Prostate gland (tissue), 2 donors: ENCODE data around the gene EIF1AX. TPM values are rescaled to one million over a fixed set of nuclear protein-coding genes. Genes with fewer than 3 reads are reported as not detected.
A peak's percentile ranks its signal among the peaks of the same experiment; 100 is the strongest.

Experiments
- DNase-seq: peaks from one replicate; pipeline ENCODE4 v3.0.0-alpha.2; 2019; ENCODE audit warnings: low spot score
- H3K27ac ChIP-seq, 2 donors: fragments of 200-600 bp; sonication (generic); 2 replicates each; pipeline ENCODE4 v1.5.1; 2017 to 2019
- H3K27me3 ChIP-seq: fragments of 200-600 bp; sonication (generic); replicated peaks from 2 replicates; pipeline ENCODE4 v1.5.1; 2019; ENCODE audit not compliant: insufficient read depth
- H3K36me3 ChIP-seq, 2 donors: fragments of 200-600 bp; sonication (generic); 1 replicate in 1 of 2; 2 replicates in 1 of 2; pipeline versions ENCODE4 v1.5.1 to v1.8.1; 2017 to 2019
- H3K4me1 ChIP-seq: fragments of 200-600 bp; sonication (generic); replicated peaks from 2 replicates; pipeline ENCODE4 v1.5.1; 2019
- H3K4me3 ChIP-seq, 2 donors: fragments of 200-600 bp; sonication (generic); 2 replicates each; pipeline ENCODE4 v1.5.1; 2017 to 2019
- H3K9me3 ChIP-seq: fragments of 200-600 bp; sonication (generic); 2 replicates; pipeline ENCODE4 v1.5.1; 2017
- CTCF ChIP-seq, 4 experiments: fragments of 200-600 bp in 2 of 4; fragments of 450-650 bp in 2 of 4; sonication (generic) in 2 of 4; IDR thresholded peaks; 1 replicate in 3 of 4; 2 replicates in 1 of 4; pipeline ENCODE4 v1.5.1; 2016 to 2019; ENCODE audit warnings: antibody characterized with exemption in 4 of 4, mild to moderate bottlenecking in 2 of 4, moderate library complexity in 2 of 4
- POLR2A ChIP-seq: fragments of 450-650 bp; IDR thresholded peaks from one replicate; pipeline ENCODE4 v1.6.1; 2016; ENCODE audit warnings: antibody characterized with exemption, mild to moderate bottlenecking
- POLR2AphosphoS5 ChIP-seq: sonication (generic); formaldehyde crosslinking; IDR thresholded peaks from one replicate; pipeline ENCODE4 v1.6.1; 2017; ENCODE audit warnings: antibody characterized with exemption
- WGBS: methylation state at CpG from one replicate; pipeline ENCODE4 v1.1.5; 2018; 5-methylcytosine and 5-hydroxymethylcytosine counted together
- intact Hi-C: fragments of 100-400 bp; cut with DNase I; formaldehyde crosslinking; loops from one replicate; pipeline ENCODE4 v1.14.2; 2022
- total RNA-seq, 2 donors: library from RNA; depleted of rRNA; stranded (reverse); fragments of >200 nt; gene quantifications; one replicate each; pipeline ENCODE4 v1.1.0, GENCODE V29; 2016

EIF1AX gene
- total RNA-seq, 2 donors from 2014 or later = 28.0 to 51.3 TPM

- no peak for TF ChIP-seq CTCF (IDR thresholded peaks at IDR 0.05)
- TF ChIP-seq POLR2A = no peak
- no peak for TF ChIP-seq POLR2AphosphoS5
- H3K4me3 ChIP-seq = no peak overlapping the region
- H3K27me3 ChIP-seq = no peaks in the 10 kb centered on the region
- H3K36me3 ChIP-seq = no peaks in the 10 kb centered on the region
- no peak for DNase-seq
- no peaks in the 10 kb centered on the region for H3K4me1 ChIP-seq
- H3K9me3 ChIP-seq = no peaks in the 10 kb centered on the region
- intact Hi-C loops = loop anchor here (5.0 kb wide), 1 partner anchor 124 kb away; the partner anchor contains the start of gene RPS6KA3
- peak overlapping the region in 1 of 2 donors; percentile 82 for H3K27ac ChIP-seq
- 51% methylated on average over 6 of the region's 6 CpGs for WGBS
These were observed 1.5 kb upstream of the EIF1AX start for GRCh38 chrX:20143111-20143510.

- intact Hi-C loops = loop anchor here (5.0 kb wide), 1 partner anchor 127 kb away; the partner anchor contains the start of gene RPS6KA3
These were observed 1.2 kb downstream of the EIF1AX start for GRCh38 chrX:20140420-20140819.

GRCh38 chrX:20139966-20140365, 1.7 kb downstream of the EIF1AX start:
- no peak for TF ChIP-seq POLR2AphosphoS5
- TF ChIP-seq POLR2A = no peak
- TF ChIP-seq CTCF (IDR thresholded peaks at IDR 0.05) = no peak
- intact Hi-C loops = loop anchor here (5.0 to 10.0 kb wide), 2 partner anchors 127 to 235 kb away; partner anchors contain the start of gene RPS6KA3
- 13% methylated on average over 2 of the region's 2 CpGs for WGBS
- Histone ChIP-seq H3K4me3 (peak overlapping the region; percentile 57), H3K4me1 (no peaks in the 10 kb centered on the region), H3K36me3 (no peaks in the 10 kb centered on the region), H3K27ac (no peak overlapping the region), H3K9me3 (no peaks in the 10 kb centered on the region), H3K27me3 (no peaks in the 10 kb centered on the region)
- DNase-seq = no peak

More at GRCh38 chrX:20140420-20140819, 1.2 kb downstream of the EIF1AX start:
- H3K27ac ChIP-seq = no peak overlapping the region
- H3K27me3 ChIP-seq = no peaks in the 10 kb centered on the region
- no peak for DNase-seq
- H3K4me1 ChIP-seq = no peaks in the 10 kb centered on the region
- peak overlapping the region; percentile 57 for H3K4me3 ChIP-seq
- no peak for TF ChIP-seq POLR2AphosphoS5
- no peak for TF ChIP-seq CTCF (IDR thresholded peaks at IDR 0.05)
- TF ChIP-seq POLR2A = no peak
- H3K36me3 ChIP-seq = no peaks in the 10 kb centered on the region
- H3K9me3 ChIP-seq = no peaks in the 10 kb centered on the region
- WGBS = 0% methylated on average over 3 of the region's 3 CpGs

DNA sequence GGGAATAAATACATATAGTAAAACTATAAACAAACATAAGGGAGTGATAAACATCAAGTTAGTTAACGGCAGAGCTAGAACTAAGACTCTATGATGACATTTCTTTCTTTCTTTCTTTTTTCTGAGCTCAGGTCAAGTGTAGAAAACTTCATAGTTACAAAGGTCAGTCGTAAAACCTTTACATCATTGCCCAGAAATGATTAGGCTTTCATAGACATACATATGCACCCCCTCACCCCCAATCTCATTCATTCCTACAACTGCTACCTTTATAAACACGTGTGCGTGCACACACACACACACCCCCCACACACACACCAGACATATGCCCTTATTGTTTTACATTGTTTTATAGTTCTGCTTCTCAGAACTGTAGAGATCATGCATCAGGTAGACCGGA, 5.7 kb downstream of the EIF1AX start:
- WGBS = 21% methylated on average over 5 of the region's 5 CpGs
- H3K9me3 ChIP-seq = no peaks in the 10 kb centered on the region
- no peaks in the 10 kb centered on the region for H3K27me3 ChIP-seq
- intact Hi-C loops = loop anchor here (10.0 kb wide), 1 partner anchor 231 kb away; no protein-coding TSS in a partner anchor
- H3K36me3 ChIP-seq = no peaks in the 10 kb centered on the region
- no peak overlapping the region for H3K4me3 ChIP-seq
- TF ChIP-seq CTCF (IDR thresholded peaks at IDR 0.05) = no peak
- TF ChIP-seq POLR2A = no peak
- TF ChIP-seq POLR2AphosphoS5 = no peak
- no peak overlapping the region for H3K27ac ChIP-seq
- DNase-seq = no peak
- H3K4me1 ChIP-seq = no peaks in the 10 kb centered on the region

DNA sequence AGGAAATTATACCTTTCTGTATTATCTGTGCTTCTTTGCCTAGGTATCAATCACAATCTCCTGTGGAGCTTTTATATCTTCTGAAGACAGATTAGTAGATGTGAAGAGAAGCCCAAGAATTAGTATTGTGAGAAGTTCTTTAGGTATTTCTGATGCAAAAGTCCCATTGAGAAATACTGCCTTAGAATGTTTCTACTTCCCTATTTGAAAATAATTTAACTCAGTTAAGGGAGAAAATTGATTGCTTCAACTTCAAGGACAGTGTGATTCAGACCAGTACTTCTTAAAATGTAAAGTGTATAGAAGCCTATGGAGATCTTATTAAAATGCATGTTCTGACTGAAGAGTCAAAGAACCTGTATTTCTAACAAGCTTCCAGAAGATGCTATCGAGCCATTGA, 9.0 kb downstream of the EIF1AX start:
- H3K36me3 ChIP-seq = no peaks in the 10 kb centered on the region

More for the DNA sequence above, 9.0 kb downstream of the EIF1AX start:
- H3K27ac ChIP-seq = no peak overlapping the region
- H3K4me1 ChIP-seq = no peaks in the 10 kb centered on the region
- H3K4me3 ChIP-seq = no peak overlapping the region
- H3K9me3 ChIP-seq = no peaks in the 10 kb centered on the region
- DNase-seq = no peak
- intact Hi-C loops = loop anchor here (10.0 kb wide), 1 partner anchor 228 kb away; no protein-coding TSS in a partner anchor
- H3K27me3 ChIP-seq = no peaks in the 10 kb centered on the region
- WGBS = 80% methylated on average over 1 of the region's 1 CpG
- TF ChIP-seq POLR2A (no peak), POLR2AphosphoS5 (no peak), CTCF (IDR thresholded peaks at IDR 0.05) (no peak)
